T-cell (primary cell): ENCODE measurements around the gene ETV6. TPM values are rescaled to one million over a fixed set of nuclear protein-coding genes. Genes with fewer than 3 reads are reported as not detected.
A peak's percentile ranks its signal among the peaks of the same experiment; 100 is the strongest.

Experiments
- ATAC-seq, 4 experiments: fragments of 200-7000 bp in 3 of 4; fragments of 150-1000 bp in 1 of 4; cut with Tn5 transposase; replicated peaks in 1 of 4; 1 replicate in 3 of 4; 2 replicates in 1 of 4; pipeline ENCODE4 v1.10.0; 2021; ENCODE audit warnings: moderate library complexity in 3 of 4, mild to moderate bottlenecking in 2 of 4, moderate number of reproducible peaks in 1 of 4
- CTCF ChIA-PET, 2 donors: fragments of 300-600 bp; sonication (Branson Sonifier 250); formaldehyde crosslinking; loops; one replicate each; lab custom pipeline; 2022; ENCODE audit warnings: antibody characterized with exemption in 2 of 2; lab: Charles Lee
- POLR2A ChIA-PET, 2 donors: fragments of 300-600 bp; sonication (Branson Sonifier 250); formaldehyde crosslinking; loops; one replicate each; lab custom pipeline; 2022; ENCODE audit warnings: antibody characterized with exemption in 2 of 2; lab: Charles Lee
- DNase-seq, 35 experiments: peaks; one replicate each; pipeline versions ENCODE4 v3.0.0 to v3.0.0-alpha.2; 2013 to 2023
- H3K27ac ChIP-seq: one replicate; pipeline ENCODE4 v1.5.1; 2013; ENCODE audit warnings: low read length
- H3K27me3 ChIP-seq, 2 experiments: replicated peaks in 1 of 2; 1 replicate in 1 of 2; 2 replicates in 1 of 2; pipeline versions ENCODE4 v1.6.1 to v1.7.0; 2013; ENCODE audit warnings: low read length in 1 of 2, mixed read lengths in 1 of 2; ENCODE audit not compliant: control insufficient read depth in 2 of 2, insufficient read depth in 2 of 2; ENCODE audit errors: extremely low read depth in 1 of 2
- H3K36me3 ChIP-seq, 2 donors: 1 replicate in 1 of 2; 2 replicates in 1 of 2; pipeline versions ENCODE4 v1.6.1 to v1.7.0; 2013; ENCODE audit warnings: low read length in 1 of 2; ENCODE audit not compliant: control insufficient read depth in 2 of 2, insufficient read depth in 1 of 2; ENCODE audit errors: extremely low read depth in 1 of 2
- H3K4me1 ChIP-seq, 2 experiments: 1 replicate in 1 of 2; 2 replicates in 1 of 2; pipeline versions ENCODE4 v1.6.1 to v1.7.0; 2013; ENCODE audit warnings: low read length in 2 of 2, mixed read lengths in 1 of 2; ENCODE audit not compliant: insufficient read depth in 2 of 2, control insufficient read depth in 1 of 2; ENCODE audit errors: extremely low read depth in 1 of 2
- H3K4me3 ChIP-seq, 2 donors: 1 replicate in 1 of 2; 2 replicates in 1 of 2; pipeline versions ENCODE4 v1.5.1 to v1.7.0; 2013; ENCODE audit warnings: mild to moderate bottlenecking in 2 of 2, low read length in 1 of 2, moderate library complexity in 1 of 2; ENCODE audit not compliant: control insufficient read depth in 1 of 2; ENCODE audit errors: extremely low read depth in 1 of 2
- H3K9me3 ChIP-seq: 2 replicates; pipeline ENCODE4 v1.7.0; 2013
- H3K27ac Mint-ChIP-seq, 2 donors: one replicate each; pipeline ENCODE4 v1.8.0; 2020 to 2021; ENCODE audit warnings: mild to moderate bottlenecking in 2 of 2, mixed read lengths in 2 of 2
- H3K27me3 Mint-ChIP-seq, 2 donors: one replicate each; pipeline ENCODE4 v1.8.0; 2021 to 2022; ENCODE audit warnings: mixed read lengths in 2 of 2
- H3K36me3 Mint-ChIP-seq: one replicate; pipeline ENCODE4 v1.8.0; 2021; ENCODE audit warnings: mixed read lengths
- H3K4me1 Mint-ChIP-seq, 3 donors: one replicate each; pipeline ENCODE4 v1.8.0; 2020 to 2022; ENCODE audit warnings: mixed read lengths in 3 of 3, mild to moderate bottlenecking in 1 of 3
- H3K4me3 Mint-ChIP-seq, 3 donors: one replicate each; pipeline ENCODE4 v1.8.0; 2020 to 2022; ENCODE audit warnings: mild to moderate bottlenecking in 3 of 3, mixed read lengths in 3 of 3, moderate library complexity in 3 of 3
- H3K9me3 Mint-ChIP-seq, 3 donors: one replicate each; pipeline ENCODE4 v1.8.0; 2020 to 2022; ENCODE audit warnings: mixed read lengths in 3 of 3
- WGBS: methylation state at CpG from one replicate; pipeline ENCODE4 v1.1.5; 2013; ENCODE audit warnings: missing lambda C conversion rate; ENCODE audit not compliant: insufficient coverage; 5-methylcytosine and 5-hydroxymethylcytosine counted together
- total RNA-seq, 35 experiments: library from RNA in 6 of 35; stranded (reverse) in 6 of 35; fragments of 120-200 nt in 1 of 35; gene quantifications; one replicate each; pipeline versions ENCODE4 v1.2.1 to v1.2.4 and lab custom pipeline; 2013 to 2026

The ETV6 gene
- total RNA-seq, 5 donors from 2014 or later (not counting 1 experiment from before 2014, with no cell fraction given) = 24.8 to 36.3 (median 31.3) TPM

DNA sequence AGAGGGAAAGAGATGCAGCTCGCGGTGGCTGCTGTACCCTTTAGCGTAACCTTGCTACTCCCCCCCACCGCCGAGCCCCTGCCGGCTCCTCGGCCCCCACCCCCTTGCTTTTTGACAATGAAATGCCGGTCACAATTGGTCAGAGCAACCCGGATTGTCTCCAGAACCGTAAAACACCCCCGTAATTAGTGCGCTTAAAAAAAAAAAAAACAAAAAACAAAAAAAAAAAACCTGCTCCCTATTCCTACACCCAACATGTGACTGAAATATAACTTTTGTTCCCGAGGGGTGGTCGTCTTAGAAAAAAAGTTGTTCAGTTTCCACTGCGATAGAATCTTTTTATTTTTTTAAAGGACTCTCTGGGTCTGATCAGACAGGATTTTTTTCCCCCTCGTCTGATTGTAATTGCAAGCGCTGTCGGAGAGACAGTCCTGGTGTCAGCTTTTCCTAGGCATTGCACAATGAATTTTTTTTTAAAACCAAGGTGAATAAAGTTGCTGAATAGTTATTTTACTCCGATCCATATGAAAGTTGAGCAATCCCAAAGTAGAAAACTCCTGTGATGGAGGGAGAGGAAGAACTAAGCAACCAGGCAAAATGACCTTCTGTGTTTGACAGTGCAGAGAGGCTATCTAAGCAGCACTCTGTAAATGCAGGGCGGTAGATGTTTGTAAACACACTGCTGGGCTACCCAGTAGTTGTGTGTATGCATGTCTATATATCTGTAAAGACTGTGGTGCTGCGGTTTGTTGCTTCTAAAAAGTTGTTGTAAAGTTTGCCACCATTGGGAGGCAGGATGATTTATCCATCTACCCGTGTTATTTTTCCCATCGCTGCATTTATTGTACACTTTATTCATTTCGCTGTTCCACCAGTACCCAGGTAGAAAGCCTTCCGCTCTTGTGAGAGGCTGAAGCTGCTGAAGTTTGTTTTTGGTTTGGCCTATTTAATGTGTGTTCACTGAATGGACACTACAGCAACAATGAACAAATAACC lies 1.1 kb downstream of the ETV6 start:
- peak overlapping the region; percentile 92 to 96 (median 95) for H3K4me3 Mint-ChIP-seq
- no peaks in the 10 kb centered on the region for H3K9me3 Mint-ChIP-seq
- DNase-seq (peak in 9 of 35 experiments; percentile 6 to 48 (median 35)), ATAC-seq (no peak)
- peaks cover under 1% of the 10 kb centered on the region for H3K36me3 Mint-ChIP-seq
- Histone ChIP-seq H3K9me3 (no peaks in the 10 kb centered on the region), H3K4me3 (peak overlapping the region; percentile 88 to 97), H3K36me3 (no peaks in the 10 kb centered on the region), H3K27ac (peak overlapping the region; percentile 78), H3K27me3 (no peaks in the 10 kb centered on the region), H3K4me1 (peaks cover 20 to 30% of the 10 kb centered on the region in 2 experiments)
- no peaks in the 10 kb centered on the region for H3K27me3 Mint-ChIP-seq
- 4% methylated on average over 4 of the region's 25 CpGs for WGBS
- H3K4me1 Mint-ChIP-seq = peaks cover 42 to 63% (median 44%) of the 10 kb centered on the region in 3 donors
- ChIA-PET CTCF (interaction anchor here (0.7 to 1.1 kb wide), 2 partner anchors 67 to 382 kb away, joined by 4 to 5 read pairs; no protein-coding TSS in a partner anchor), POLR2A (interaction anchor here in 1 of 2 donors (0.7 to 1.1 kb wide), 3 partner anchors 20 to 116 kb away, joined by 3 to 4 read pairs (median 3); no protein-coding TSS in a partner anchor)
- peak overlapping the region; percentile 95 to 96 for H3K27ac Mint-ChIP-seq

DNA sequence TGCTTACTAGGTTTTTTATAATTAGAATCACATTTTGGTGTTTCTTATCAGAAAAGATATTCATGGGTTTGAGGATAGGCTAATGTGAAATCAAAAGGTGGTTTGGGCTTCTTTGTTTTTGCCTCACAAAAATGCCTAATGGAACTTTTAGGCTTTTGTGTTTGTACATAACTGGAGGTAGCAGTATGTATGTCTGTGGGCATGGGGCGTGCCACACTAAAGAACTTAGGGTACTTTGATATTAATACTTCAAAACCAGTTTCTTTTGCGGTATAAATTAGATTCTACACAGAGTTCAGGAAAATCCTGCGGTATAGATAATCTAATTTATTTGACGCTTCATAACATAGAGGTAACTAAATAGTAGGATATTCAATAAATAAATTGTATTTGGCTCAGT lies 1.9 kb downstream of the ETV6 start:
- no CpG with 5 or more reads among the region's 4 CpGs for WGBS
- H3K4me3 Mint-ChIP-seq = peak overlapping the region; percentile 92 to 96 (median 95)
- H3K9me3 Mint-ChIP-seq = no peaks in the 10 kb centered on the region
- Histone ChIP-seq H3K9me3 (no peaks in the 10 kb centered on the region), H3K4me1 (peaks cover 20 to 30% of the 10 kb centered on the region in 2 experiments), H3K27me3 (no peaks in the 10 kb centered on the region), H3K4me3 (peak overlapping the region in 1 of 2 donors; percentile 88), H3K27ac (peak overlapping the region; percentile 49), H3K36me3 (no peaks in the 10 kb centered on the region)
- POLR2A ChIA-PET = interaction anchor here in 1 of 2 donors (0.7 kb wide), 1 partner anchor 20 kb away, joined by 3 read pairs; no protein-coding TSS in a partner anchor
- DNase-seq (peak in 1 of 35 experiments; percentile 47), ATAC-seq (peak in 1 of 4 experiments; percentile 16)
- CTCF ChIA-PET = no interaction called here
- H3K27ac Mint-ChIP-seq = peak overlapping the region; percentile 95 to 96
- peaks cover 5% of the 10 kb centered on the region for H3K36me3 Mint-ChIP-seq
- H3K4me1 Mint-ChIP-seq = peaks cover 50 to 69% (median 52%) of the 10 kb centered on the region in 3 donors
- H3K27me3 Mint-ChIP-seq = no peaks in the 10 kb centered on the region

DNA sequence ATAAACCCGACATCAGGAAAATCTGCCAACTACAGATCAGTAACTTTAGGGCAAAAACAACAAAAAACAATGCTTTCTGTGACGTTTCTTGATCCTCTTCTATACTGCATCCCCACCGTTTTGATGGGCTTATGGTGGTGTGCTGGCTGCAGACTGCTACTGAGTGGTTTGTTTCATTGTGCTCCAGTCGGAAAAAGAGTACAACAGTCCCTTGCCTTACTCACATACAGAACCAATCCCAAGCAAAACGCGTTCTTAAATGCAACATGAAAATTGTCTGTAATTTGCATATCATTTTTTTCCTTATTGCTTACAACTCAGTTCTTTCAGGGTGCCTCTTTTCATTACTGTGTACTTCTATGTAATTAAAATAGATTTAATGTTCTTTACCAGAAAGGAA lies 2.3 kb downstream of the ETV6 start:
- no CpG with 5 or more reads among the region's 6 CpGs for WGBS
- H3K4me1 Mint-ChIP-seq = peaks cover 54 to 72% (median 56%) of the 10 kb centered on the region in 3 donors
- H3K4me3 ChIP-seq = peak overlapping the region in 1 of 2 donors; percentile 88
- no peaks in the 10 kb centered on the region for H3K9me3 ChIP-seq
- peaks cover 5% of the 10 kb centered on the region for H3K36me3 Mint-ChIP-seq
- H3K27ac Mint-ChIP-seq = peak overlapping the region; percentile 84 to 96
- DNase-seq (peak in 1 of 35 experiments; percentile 21), ATAC-seq (no peak)
- ChIA-PET POLR2A (no interaction called here), CTCF (no interaction called here)
- no peak overlapping the region for H3K27ac ChIP-seq
- H3K27me3 Mint-ChIP-seq = no peaks in the 10 kb centered on the region
- H3K4me1 ChIP-seq = peaks cover 20 to 30% of the 10 kb centered on the region in 2 experiments
- peak overlapping the region; percentile 92 to 96 (median 95) for H3K4me3 Mint-ChIP-seq
- H3K9me3 Mint-ChIP-seq = no peaks in the 10 kb centered on the region
- no peaks in the 10 kb centered on the region for H3K36me3 ChIP-seq
- H3K27me3 ChIP-seq = no peaks in the 10 kb centered on the region

DNA sequence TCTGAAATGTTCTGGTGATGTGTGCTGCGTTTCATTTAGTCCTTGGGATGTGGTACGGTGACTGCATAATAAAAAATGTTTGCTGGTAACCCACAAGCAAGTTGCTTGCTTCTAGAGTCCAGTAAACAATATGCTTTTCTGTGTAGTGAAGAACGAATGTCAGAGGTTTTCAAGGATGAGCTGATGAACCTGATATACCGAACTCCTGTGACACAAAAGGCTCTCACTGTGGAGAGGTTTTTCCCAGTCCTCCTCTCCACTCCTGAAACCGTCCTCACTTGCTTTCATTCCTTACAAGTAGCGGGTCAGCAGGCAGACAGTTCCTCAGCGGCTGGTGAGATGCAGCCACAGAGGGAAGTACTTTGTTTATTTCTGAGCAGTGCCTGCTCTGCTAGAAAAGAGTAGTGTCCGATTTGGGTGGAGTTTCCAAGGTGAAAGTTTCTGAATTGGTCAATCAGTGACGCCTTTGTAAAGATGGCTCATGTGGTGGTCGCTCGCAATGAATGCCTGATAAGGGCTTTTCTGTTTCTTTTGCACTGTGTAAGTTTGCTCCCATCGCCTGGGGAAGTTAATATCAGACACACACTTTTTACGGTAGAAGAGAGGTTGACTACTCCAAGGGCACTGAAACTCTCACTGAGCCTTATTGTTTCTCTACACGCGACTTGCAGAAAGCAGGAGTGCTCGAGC lies 3.0 kb downstream of the ETV6 start:
- Histone ChIP-seq H3K4me1 (peaks cover 20 to 30% of the 10 kb centered on the region in 2 experiments), H3K4me3 (peak overlapping the region; percentile 29 to 88), H3K36me3 (no peaks in the 10 kb centered on the region), H3K9me3 (no peaks in the 10 kb centered on the region), H3K27me3 (no peaks in the 10 kb centered on the region), H3K27ac (peak overlapping the region; percentile 32)
- peak overlapping the region; percentile 92 to 96 (median 95) for H3K4me3 Mint-ChIP-seq
- CTCF ChIA-PET = no interaction called here
- WGBS = no CpG with 5 or more reads among the region's 16 CpGs
- H3K9me3 Mint-ChIP-seq = no peaks in the 10 kb centered on the region
- POLR2A ChIA-PET = no interaction called here
- peak overlapping the region; percentile 84 to 96 for H3K27ac Mint-ChIP-seq
- H3K36me3 Mint-ChIP-seq = peaks cover 5% of the 10 kb centered on the region
- DNase-seq = peak in 2 of 35 experiments; percentile 17 to 22
- no peaks in the 10 kb centered on the region for H3K27me3 Mint-ChIP-seq
- ATAC-seq = no peak
- H3K4me1 Mint-ChIP-seq = peaks cover 59 to 72% (median 63%) of the 10 kb centered on the region in 3 donors

DNA sequence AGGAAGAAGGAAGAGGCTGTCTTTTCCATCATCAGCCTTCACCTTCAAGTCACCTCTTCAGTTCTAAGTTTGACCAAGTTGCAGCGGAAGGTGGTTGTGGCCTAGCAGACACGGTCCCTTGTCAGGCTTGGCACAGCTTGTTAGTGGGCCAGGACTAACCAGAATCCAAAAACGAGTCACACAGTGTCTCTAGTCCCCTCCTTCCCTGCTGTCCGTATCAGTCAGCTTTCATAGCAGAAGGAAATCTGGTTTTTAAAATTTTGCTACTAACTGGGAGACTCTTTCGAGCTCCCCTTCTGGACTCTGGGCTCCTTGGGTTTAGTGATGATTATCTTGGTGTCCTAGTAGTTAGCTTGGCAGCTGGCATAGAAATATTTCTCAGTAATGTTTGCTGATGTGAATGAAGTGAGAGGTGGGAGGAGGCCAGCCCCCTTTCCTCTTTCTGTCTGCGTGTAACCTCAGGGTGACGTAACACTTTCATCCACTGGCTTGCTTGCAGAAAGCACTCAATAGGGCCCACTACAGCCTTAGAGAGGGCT lies 3.8 kb downstream of the ETV6 start:
- H3K27me3 Mint-ChIP-seq = no peaks in the 10 kb centered on the region
- H3K4me1 ChIP-seq = peaks cover 23 to 33% of the 10 kb centered on the region in 2 experiments

More for the DNA sequence above, 3.8 kb downstream of the ETV6 start:
- Histone ChIP-seq H3K27me3 (no peaks in the 10 kb centered on the region), H3K27ac (peak overlapping the region; percentile 32), H3K36me3 (no peaks in the 10 kb centered on the region), H3K9me3 (no peaks in the 10 kb centered on the region), H3K4me3 (no peak overlapping the region)
- CTCF ChIA-PET = no interaction called here
- Mint-ChIP-seq H3K27ac (peak overlapping the region; percentile 84 to 96), H3K4me3 (peak overlapping the region; percentile 92 to 96 (median 95)), H3K4me1 (peaks cover 64 to 73% (median 71%) of the 10 kb centered on the region in 3 donors), H3K9me3 (no peaks in the 10 kb centered on the region), H3K36me3 (peaks cover 9% of the 10 kb centered on the region)
- peak in 14 of 35 experiments; percentile 11 to 47 (median 24) for DNase-seq
- POLR2A ChIA-PET = no interaction called here
- WGBS = no CpG with 5 or more reads among the region's 7 CpGs
- ATAC-seq = no peak
